ENCODE data around the gene CDK10. TPM values are rescaled to one million over a fixed set of nuclear protein-coding genes. Genes with fewer than 3 reads are reported as not detected.

CDK10 gene
- total and polyA plus RNA-seq, 7 donors: 17.8 to 96.0 (median 36.0) TPM

- Histone ChIP-seq H3K27me3 (no peaks in the 10 kb centered on the region), H3K27ac (peak overlapping the region in 1 of 4 donors; percentile 8), H3K36me3 (no peaks in the 10 kb centered on the region), H3K4me1 (no peaks in the 10 kb centered on the region), H3K4me3 (no peak overlapping the region), H3K9me3 (no peaks in the 10 kb centered on the region)
- WGBS, 2 donors: 93 to 94% methylated on average over 16 of the region's 16 CpGs
- TF ChIP-seq POLR2A (IDR thresholded peaks at IDR 0.05) (no peak), POLR2AphosphoS5 (IDR thresholded peaks at IDR 0.05) (no peak), EP300 (IDR thresholded peaks at IDR 0.05) (no peak)
- TF ChIP-seq, protein P1, sequence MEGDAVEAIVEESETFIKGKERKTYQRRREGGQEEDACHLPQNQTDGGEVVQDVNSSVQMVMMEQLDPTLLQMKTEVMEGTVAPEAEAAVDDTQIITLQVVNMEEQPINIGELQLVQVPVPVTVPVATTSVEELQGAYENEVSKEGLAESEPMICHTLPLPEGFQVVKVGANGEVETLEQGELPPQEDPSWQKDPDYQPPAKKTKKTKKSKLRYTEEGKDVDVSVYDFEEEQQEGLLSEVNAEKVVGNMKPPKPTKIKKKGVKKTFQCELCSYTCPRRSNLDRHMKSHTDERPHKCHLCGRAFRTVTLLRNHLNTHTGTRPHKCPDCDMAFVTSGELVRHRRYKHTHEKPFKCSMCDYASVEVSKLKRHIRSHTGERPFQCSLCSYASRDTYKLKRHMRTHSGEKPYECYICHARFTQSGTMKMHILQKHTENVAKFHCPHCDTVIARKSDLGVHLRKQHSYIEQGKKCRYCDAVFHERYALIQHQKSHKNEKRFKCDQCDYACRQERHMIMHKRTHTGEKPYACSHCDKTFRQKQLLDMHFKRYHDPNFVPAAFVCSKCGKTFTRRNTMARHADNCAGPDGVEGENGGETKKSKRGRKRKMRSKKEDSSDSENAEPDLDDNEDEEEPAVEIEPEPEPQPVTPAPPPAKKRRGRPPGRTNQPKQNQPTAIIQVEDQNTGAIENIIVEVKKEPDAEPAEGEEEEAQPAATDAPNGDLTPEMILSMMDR (IDR thresholded peaks at IDR 0.05): no peak
- intact Hi-C loops (cut with DNase I): no loop called here
- no peak for DNase-seq
Measured at GRCh38 chr16:89672177-89672941, 14.1 kb upstream of the CDK10 start.

DNA sequence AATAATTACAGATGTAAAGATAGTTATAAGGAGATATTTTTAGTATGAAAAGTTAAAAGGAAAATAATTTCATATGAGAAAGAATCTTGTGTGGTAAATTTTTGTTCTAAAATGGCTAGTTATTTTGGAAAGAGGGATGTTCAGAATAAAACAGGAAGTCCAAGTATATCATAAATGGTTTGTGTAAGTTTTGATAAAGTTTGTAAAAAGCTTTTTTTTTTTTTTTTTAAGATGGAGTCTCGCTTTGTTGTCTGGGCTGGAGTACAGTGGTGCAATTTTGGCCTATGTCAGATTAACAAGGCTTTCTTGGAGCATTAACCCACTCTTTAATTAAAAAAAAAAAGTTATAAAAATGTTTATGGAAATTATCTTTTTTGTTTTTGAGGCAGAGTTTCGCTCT lies 8.2 kb upstream of the CDK10 start:
- Histone ChIP-seq H3K9me3 (no peaks in the 10 kb centered on the region), H3K36me3 (no peaks in the 10 kb centered on the region), H3K27ac (no peak overlapping the region), H3K27me3 (no peaks in the 10 kb centered on the region), H3K4me1 (no peaks in the 10 kb centered on the region), H3K4me3 (no peak overlapping the region)
- 96 to 97% methylated on average over 2 of the region's 2 CpGs for WGBS, 2 donors
- no peak for DNase-seq
- intact Hi-C loops (cut with DNase I): no loop called here
- no peak for TF ChIP-seq EP300 (IDR thresholded peaks at IDR 0.05)
- TF ChIP-seq POLR2AphosphoS5 (IDR thresholded peaks at IDR 0.05): no peak
- TF ChIP-seq, protein P1 (IDR thresholded peaks at IDR 0.05): no peak
- no peak for TF ChIP-seq POLR2A (IDR thresholded peaks at IDR 0.05)

DNA sequence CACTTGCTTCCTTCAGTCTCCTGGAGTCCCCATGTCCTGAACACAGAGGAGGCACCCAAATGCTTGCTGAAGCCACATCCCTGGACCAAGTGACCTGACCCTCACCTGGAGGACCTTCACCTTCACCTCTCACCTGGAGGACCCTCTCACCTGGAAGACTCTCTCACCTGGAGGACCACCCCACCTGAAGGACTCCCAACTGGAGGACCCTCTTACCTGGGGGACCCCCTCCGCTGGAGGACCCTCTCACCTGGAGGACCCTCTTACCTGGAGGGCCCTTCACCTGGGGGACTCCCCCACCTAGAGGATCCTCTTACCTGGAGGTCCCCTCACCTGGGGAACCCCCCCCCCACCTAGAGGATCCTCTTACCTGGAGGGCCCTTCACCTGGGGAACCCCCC lies 573 bp upstream of the CDK10 start:
- TF ChIP-seq, protein P1 (IDR thresholded peaks at IDR 0.05): no peak
- TF ChIP-seq EP300 (IDR thresholded peaks at IDR 0.05) (no peak), POLR2AphosphoS5 (IDR thresholded peaks at IDR 0.05) (no peak), POLR2A (IDR thresholded peaks at IDR 0.05) (no peak)
- H3K27me3 ChIP-seq: no peaks in the 10 kb centered on the region
- peak overlapping the region in 1 of 4 donors; percentile 94 for H3K4me3 ChIP-seq
- no peak for DNase-seq
- WGBS, 2 donors: 88 to 98% methylated on average over 1 of the region's 1 CpG
- peaks cover 0 to 19% (median 14%) of the 10 kb centered on the region in 4 donors for H3K4me1 ChIP-seq
- H3K36me3 ChIP-seq: peaks cover 0 to 8% (median 1%) of the 10 kb centered on the region in 4 donors
- H3K27ac ChIP-seq: no peak overlapping the region
- no peaks in the 10 kb centered on the region for H3K9me3 ChIP-seq
- intact Hi-C loops (cut with DNase I): loop anchor here (5.0 kb wide), 1 partner anchor 186 kb away; the partner anchor contains the start of gene TCF25

GRCh38 chr16:89687092-89687940 lies 827 bp downstream of the CDK10 start:
- Histone ChIP-seq H3K4me1 (peaks cover 0 to 19% (median 14%) of the 10 kb centered on the region in 4 donors), H3K27me3 (no peaks in the 10 kb centered on the region), H3K27ac (peak overlapping the region; percentile 88 to 92 (median 89)), H3K36me3 (peaks cover 5 to 21% (median 13%) of the 10 kb centered on the region in 4 donors), H3K9me3 (no peaks in the 10 kb centered on the region), H3K4me3 (peak overlapping the region; percentile 85 to 94 (median 88))
- TF ChIP-seq POLR2AphosphoS5 (IDR thresholded peaks at IDR 0.05) (no peak), POLR2A (IDR thresholded peaks at IDR 0.05) (no peak), EP300 (IDR thresholded peaks at IDR 0.05) (no peak)
- TF ChIP-seq, protein P1 (IDR thresholded peaks at IDR 0.05): no peak
- no peak for DNase-seq
- intact Hi-C loops (cut with DNase I): loop anchor here (5.0 kb wide), 1 partner anchor 185 kb away; the partner anchor contains the start of gene TCF25
- WGBS, 2 donors: 3 to 13% methylated on average over 42 of the region's 42 CpGs
